ENCODE measurements around the gene NANOS2. TPM values are rescaled to one million over a fixed set of nuclear protein-coding genes. Genes with fewer than 3 reads are reported as not detected.

The NANOS2 gene
- total and polyA plus RNA-seq, 2 of the 4 experiments (the other 2 are of a cell fraction), result not detected

DNA sequence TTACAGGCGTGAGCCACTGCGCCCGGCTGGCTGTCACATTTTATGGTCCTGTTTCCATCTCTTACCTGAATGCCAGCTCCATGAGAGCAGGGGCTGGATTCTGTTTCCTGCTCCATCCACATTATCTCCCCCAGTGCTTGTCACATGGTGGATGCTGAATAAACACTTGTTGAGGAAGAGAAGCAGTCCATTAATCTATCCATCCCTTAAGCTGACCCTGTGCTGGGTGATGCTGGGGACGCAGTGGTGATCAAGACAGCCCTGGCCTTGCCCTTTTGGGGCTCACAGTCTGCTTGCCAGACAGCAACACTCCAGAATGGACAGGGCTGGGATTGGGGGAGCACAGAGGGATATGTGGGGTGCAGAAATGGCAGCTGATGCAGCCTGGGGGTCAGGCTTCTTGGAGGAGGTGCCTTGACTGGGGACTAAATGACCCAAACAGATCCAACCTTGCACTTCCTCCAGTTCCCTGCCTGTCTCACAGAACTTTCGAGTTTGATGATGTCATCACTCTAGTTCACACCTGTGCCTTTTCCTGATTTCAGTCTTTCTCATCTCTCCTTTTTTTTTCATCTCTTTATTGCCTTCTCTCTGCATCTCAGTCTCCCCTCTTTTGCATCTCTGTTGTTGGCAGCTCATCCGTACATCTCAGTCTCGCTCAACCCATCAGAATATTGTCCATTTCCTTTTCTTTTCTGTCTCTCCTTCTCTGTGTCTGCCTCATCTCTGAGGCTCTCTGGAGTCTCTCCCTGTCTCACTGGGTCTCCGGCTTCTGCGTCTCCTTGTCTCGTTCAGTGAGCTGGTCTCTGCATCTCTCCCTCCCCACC, 33.3 kb downstream of the NANOS2 start:
- BruUV-seq (replicated peaks), result no TSS peak
- Histone ChIP-seq H2AK5ac (ENCODE audit: low read depth, low read length) (no peak overlapping the region), H4K5ac (ENCODE audit: low read depth, low read length) (no peak overlapping the region), H3K9me1 (ENCODE audit: insufficient read depth, low read length) (no peaks in the 10 kb centered on the region), H2AK9ac (replicated peaks; ENCODE audit: low read depth, low read length, poor library complexity) (no peak overlapping the region), H2AFZ (replicated peaks; ENCODE audit: low read length, poor library complexity) (no peak overlapping the region), H4K20me1 (ENCODE audit: insufficient read depth, low read length) (peaks cover 15% of the 10 kb centered on the region), H2BK20ac (ENCODE audit: low read depth, low read length) (no peak overlapping the region), H2BK5ac (ENCODE audit: low read depth, low read length, poor library complexity, severe bottlenecking) (no peak overlapping the region), H3K56ac (ENCODE audit: extremely low read depth, insufficient read depth, low read length) (no peak overlapping the region), H3K36me3 (ENCODE audit: control insufficient read depth, insufficient read depth, low read length) (peaks cover 7% of the 10 kb centered on the region; the same call in 1 of the 2 replicates), H3K4me1 (ENCODE audit: control insufficient read depth, insufficient read depth, low read length) (peaks cover 11% of the 10 kb centered on the region), H3K18ac (ENCODE audit: low read depth, low read length) (no peak overlapping the region), H2BK120ac (ENCODE audit: low read depth, low read length) (no peak overlapping the region), H2BK15ac (ENCODE audit: low read depth, low read length) (no peak overlapping the region), H3K4ac (ENCODE audit: low read depth, low read length) (no peak overlapping the region), H3K27me3 (ENCODE audit: control insufficient read depth, insufficient read depth, low read length) (peaks cover 1% of the 10 kb centered on the region; the same call in 1 of the 2 replicates), H3K4me2 (ENCODE audit: low read depth, low read length) (no peak overlapping the region), H3K9ac (ENCODE audit: low read depth, low read length) (no peak overlapping the region), H3K27ac (ENCODE audit: insufficient read depth, low read length) (no peak overlapping the region), H4K91ac (ENCODE audit: insufficient read depth, low read depth, low read length) (no peak overlapping the region), H3K79me1 (ENCODE audit: low read depth in 1 of 2, low read length in 2 of 2) (peaks cover 8 to 23% of the 10 kb centered on the region in 2 experiments), H3K14ac (replicated peaks; ENCODE audit: low read depth, low read length) (no peak overlapping the region), H4K8ac (ENCODE audit: low read depth in 2 of 2, low read length in 2 of 2) (no peak overlapping the region), H3K9me3 (ENCODE audit: control insufficient read depth, insufficient read depth, low read length) (no peaks in the 10 kb centered on the region), H3K4me3 (ENCODE audit: insufficient read depth, low read depth, low read length) (no peak overlapping the region), H3K23ac (ENCODE audit: low read depth, low read length) (no peak overlapping the region)
- DNase-seq (no peak), ATAC-seq (ENCODE audit: low read depth) (no peak)
- 88% methylated on average over 6 of the region's 10 CpGs; no CpG with 5 or more reads in 1 of the 2 experiments for WGBS, 2 experiments (ENCODE audit: extremely low coverage in 2 of 2, insufficient read length in 1 of 2)
- dilution Hi-C loops (cut with HindIII; ENCODE audit: low sequenced_read_pairs, unreplicated experiment) (no loop called here), intact Hi-C loops (cut with micrococcal nuclease) (no loop called here), in situ Hi-C loops (cut with MboI; ENCODE audit: low sequenced_read_pairs) (no loop called here)
- ChIA-PET CTCF (no interaction called here), POLR2A (ENCODE audit: unreplicated experiment) (no interaction called here)
- TF ChIP-seq FOS (IDR thresholded peaks at IDR 0.05; ENCODE audit: low read depth, low read length), result no peak
